Gastroesophageal sphincter (tissue), 4 donors: ENCODE measurements around the gene BLTP3A. TPM values are rescaled to one million over a fixed set of nuclear protein-coding genes. Genes with fewer than 3 reads are reported as not detected.
"Not testable (repeated sequence)": the region's sequence is repeated elsewhere in the genome, so short reads cannot be mapped to it uniquely, and the experiment has no call there.

Experiments used
- ATAC-seq: fragments of 150-250 bp; one replicate; pipeline ENCODE4 v1.9.1; 2016; ENCODE audit warnings: mild to moderate bottlenecking, moderate library complexity
- H3K27ac ChIP-seq, 4 donors: fragments of 200-600 bp; sonication (generic) in 3 of 4; 1 replicate in 3 of 4; 2 replicates in 1 of 4; pipeline ENCODE4 v1.5.1; 2016 to 2019
- H3K27me3 ChIP-seq: fragments of 200-600 bp; sonication (generic); one replicate; pipeline ENCODE4 v1.5.1; 2019
- H3K36me3 ChIP-seq, 2 donors: fragments of 200-600 bp; sonication (generic); one replicate each; pipeline ENCODE4 v1.5.1; 2019; ENCODE audit warnings: control low read depth in 1 of 2
- H3K4me1 ChIP-seq, 3 donors: fragments of 200-600 bp; sonication (generic); 1 replicate in 2 of 3; 2 replicates in 1 of 3; pipeline ENCODE4 v1.5.1; 2016 to 2019; ENCODE audit warnings: control low read depth in 2 of 3
- H3K4me3 ChIP-seq, 2 donors: fragments of 200-600 bp; sonication (generic); one replicate each; pipeline ENCODE4 v1.5.1; 2019; ENCODE audit warnings: mild to moderate bottlenecking in 1 of 2, moderate library complexity in 1 of 2
- H3K9me3 ChIP-seq, 3 donors: fragments of 200-600 bp; sonication (generic); one replicate each; pipeline ENCODE4 v1.5.1; 2017 to 2019; ENCODE audit warnings: control low read depth in 2 of 3
- CTCF ChIP-seq, 4 experiments: fragments of 200-600 bp in 2 of 4; fragments of 450-650 bp in 2 of 4; sonication (generic) in 1 of 4; IDR thresholded peaks; one replicate each; pipeline ENCODE4 v1.5.1; 2017 to 2019; ENCODE audit warnings: antibody characterized with exemption in 4 of 4, mild to moderate bottlenecking in 2 of 4, moderate library complexity in 2 of 4
- EP300 ChIP-seq: sonication (generic); formaldehyde crosslinking; IDR thresholded peaks from one replicate; pipeline ENCODE4 v1.6.1; 2017; ENCODE audit warnings: antibody characterized with exemption, mild to moderate bottlenecking
- POLR2A ChIP-seq, 2 donors: fragments of 450-650 bp; IDR thresholded peaks; one replicate each; pipeline ENCODE4 v1.6.1; 2017; ENCODE audit warnings: antibody characterized with exemption in 2 of 2, mild to moderate bottlenecking in 2 of 2, moderate library complexity in 1 of 2
- POLR2AphosphoS5 ChIP-seq: sonication (generic); formaldehyde crosslinking; IDR thresholded peaks from one replicate; pipeline ENCODE4 v1.6.1; 2017; ENCODE audit warnings: antibody characterized with exemption
- WGBS, 2 donors: methylation state at CpG; one replicate each; pipeline ENCODE4 v1.1.5; 2018; ENCODE audit warnings: low coverage in 1 of 2; 5-methylcytosine and 5-hydroxymethylcytosine counted together
- total RNA-seq, 4 donors: library from RNA; depleted of rRNA; stranded (reverse); fragments of >200 nt; gene quantifications; one replicate each; pipeline ENCODE4 v1.1.0, GENCODE V29; 2016

The BLTP3A gene
- 10 to 100 TPM in 1 of 4 donors, 1 to 10 TPM in 3; 6.4 to 11.8 (median 7.7) TPM for total RNA-seq

DNA sequence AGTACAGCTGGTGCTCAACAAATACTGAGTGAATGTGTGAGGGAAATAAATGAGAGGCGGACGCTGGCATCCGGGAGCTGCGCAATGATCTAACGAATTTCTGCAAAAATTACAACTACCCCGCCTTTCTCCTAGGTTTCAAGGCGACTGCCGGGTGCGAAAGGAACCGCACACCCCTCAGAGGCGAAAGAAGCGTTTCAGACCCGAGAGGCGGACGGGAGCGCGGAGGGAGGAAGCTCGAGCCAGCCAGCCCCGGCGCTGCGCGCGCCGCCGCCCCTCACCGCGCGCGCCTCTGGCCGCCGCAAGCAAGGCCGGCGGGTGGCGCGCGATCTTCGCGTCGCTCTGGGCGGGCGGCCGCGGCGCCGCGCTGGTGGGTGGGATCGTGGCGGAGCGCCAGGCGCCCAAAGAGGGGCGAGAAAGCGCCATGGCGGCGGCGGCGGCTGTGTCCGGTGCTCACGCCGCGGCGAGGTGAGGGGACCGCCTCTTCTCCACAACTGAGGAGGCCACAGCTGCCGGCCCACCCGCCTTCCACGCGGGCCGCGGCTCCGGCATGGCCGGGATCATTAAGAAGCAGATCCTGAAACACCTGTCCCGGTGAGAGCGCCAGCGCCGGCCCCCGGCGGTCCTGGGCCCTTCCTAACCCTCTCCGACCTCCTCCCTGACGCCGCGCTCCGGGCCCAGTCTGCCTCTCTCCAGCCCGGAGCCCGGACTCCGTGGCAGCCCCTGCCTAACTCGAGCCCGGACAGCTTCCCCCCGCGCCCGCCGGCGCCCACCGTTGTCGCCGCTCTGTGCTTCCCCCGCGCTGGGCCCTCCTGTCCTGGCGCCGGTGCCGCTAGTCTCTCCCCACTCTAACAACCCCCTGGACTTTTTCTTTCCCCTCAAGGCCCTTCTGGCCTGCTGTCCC is at the start of gene BLTP3A:
TSS of gene BLTP3A (plus strand) at position 383 of the 904 bp plus-strand sequence. CDS start at position 551, 168 bp downstream.
- Histone ChIP-seq H3K36me3 (no peaks in the 10 kb centered on the region), H3K4me3 (peak within 1 kb of the TSS; percentile 51 to 93), H3K4me1 (peaks cover 0 to 35% (median 12%) of the 10 kb centered on the region in 3 donors), H3K27me3 (no peaks in the 10 kb centered on the region), H3K27ac (peak within 1 kb of the TSS; percentile 81 to 95 (median 94)), H3K9me3 (no peaks in the 10 kb centered on the region)
- ATAC-seq = peak; percentile 91
- no peak for TF ChIP-seq CTCF (IDR thresholded peaks at IDR 0.05)
- TF ChIP-seq POLR2A (IDR thresholded peaks at IDR 0.05) = peak; percentile 41 to 57
- 0 to 2% methylated on average over 8 to 20 of the region's 99 CpGs for WGBS, 2 donors

DNA sequence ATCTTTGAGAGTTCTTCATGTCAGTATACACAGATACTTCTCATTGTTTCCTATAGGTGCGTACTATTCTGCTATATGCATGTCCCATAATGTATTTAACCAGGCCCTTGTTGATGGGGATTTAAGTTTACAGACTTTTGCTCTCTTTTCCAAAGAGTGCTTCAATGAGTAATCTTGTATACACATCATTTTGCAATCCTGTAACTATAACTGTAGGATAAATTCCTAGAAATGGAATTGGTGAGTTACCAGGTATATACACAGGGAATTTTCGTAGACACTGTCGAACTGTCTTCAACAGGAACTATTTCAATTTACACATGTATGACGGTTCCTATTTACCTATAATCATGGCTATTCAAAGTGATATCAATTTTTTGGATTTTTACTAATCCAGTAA is 49.8 kb upstream of the BLTP3A start:
- TF ChIP-seq POLR2AphosphoS5 = no peak
- TF ChIP-seq EP300 = no peak
- no peak for TF ChIP-seq CTCF (IDR thresholded peaks at IDR 0.05)
- TF ChIP-seq POLR2A (IDR thresholded peaks at IDR 0.05) = no peak
- WGBS, 2 donors = 80 to 86% methylated on average over 3 to 4 of the region's 4 CpGs
- Histone ChIP-seq H3K27me3 (no peaks in the 10 kb centered on the region), H3K4me3 (no peak overlapping the region), H3K4me1 (no peaks in the 10 kb centered on the region), H3K36me3 (no peaks in the 10 kb centered on the region), H3K27ac (no peak overlapping the region), H3K9me3 (no peaks in the 10 kb centered on the region)
- ATAC-seq = no peak

DNA sequence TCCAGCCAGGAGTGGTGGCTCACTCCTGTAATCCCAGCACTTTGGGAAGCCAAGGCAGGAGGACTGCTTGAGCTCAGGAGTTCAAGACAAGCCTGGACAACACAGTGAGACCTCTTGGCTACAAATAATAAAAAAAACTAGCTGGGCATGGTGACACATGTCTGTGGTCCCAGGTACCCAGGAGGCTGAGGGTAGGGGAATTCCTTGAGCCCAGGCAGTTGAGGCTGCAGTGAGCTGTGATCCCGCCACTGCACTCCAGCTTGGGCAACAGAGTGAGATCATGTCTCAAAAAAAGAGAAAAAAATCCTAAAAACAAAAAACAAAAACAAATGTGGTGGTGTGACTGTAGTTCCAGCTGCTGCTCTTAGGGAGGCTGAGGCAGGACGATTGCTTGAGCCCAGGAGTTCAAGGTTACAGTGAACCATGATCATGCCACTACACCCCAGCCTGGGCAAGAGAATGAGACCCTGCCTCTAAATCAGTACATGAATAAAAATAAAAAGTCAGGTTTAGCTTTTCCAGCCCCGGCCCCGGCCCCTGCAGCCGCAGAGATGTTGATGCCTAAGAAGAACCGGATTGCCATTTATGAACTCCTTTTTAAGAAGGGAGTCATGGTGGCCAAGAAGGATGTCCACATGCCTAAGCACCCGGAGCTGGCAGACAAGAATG is 48.1 kb upstream of the BLTP3A start:
- no peaks in the 10 kb centered on the region for H3K9me3 ChIP-seq
- no peak for TF ChIP-seq POLR2A (IDR thresholded peaks at IDR 0.05)
- TF ChIP-seq POLR2AphosphoS5 = no peak
- no peak for TF ChIP-seq EP300
- no peak for TF ChIP-seq CTCF (IDR thresholded peaks at IDR 0.05)
- 62 to 83% methylated on average over 5 to 6 of the region's 7 CpGs for WGBS, 2 donors
- ATAC-seq = no peak
- H3K4me3 ChIP-seq = no peak overlapping the region
- no peaks in the 10 kb centered on the region for H3K36me3 ChIP-seq
- H3K27ac ChIP-seq = no peak overlapping the region
- no peaks in the 10 kb centered on the region for H3K4me1 ChIP-seq
- H3K27me3 ChIP-seq = no peaks in the 10 kb centered on the region

DNA sequence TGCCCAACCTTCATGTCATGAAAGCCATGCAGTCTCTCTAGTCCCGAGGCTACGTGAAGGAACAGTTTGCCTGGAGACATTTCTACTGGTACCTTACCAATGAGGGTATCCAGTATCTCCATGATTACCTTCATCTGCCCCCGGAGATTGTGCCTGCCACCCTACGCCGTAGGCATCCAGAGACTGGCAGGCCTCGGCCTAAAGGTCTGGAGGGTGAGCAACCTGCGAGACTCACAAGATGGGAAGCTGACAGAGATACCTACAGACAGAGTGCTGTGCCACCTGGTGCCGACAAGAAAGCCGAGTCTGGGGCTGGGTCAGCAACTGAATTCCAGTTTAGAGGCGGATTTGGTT is 47.6 kb upstream of the BLTP3A start:
- H3K4me3 ChIP-seq, H3K36me3 ChIP-seq, H3K27me3 ChIP-seq, H3K4me1 ChIP-seq, ATAC-seq, H3K27ac ChIP-seq, H3K9me3 ChIP-seq: not testable (repeated sequence)
- WGBS, 2 donors = 88 to 90% methylated on average over 2 to 3 of the region's 10 CpGs

GRCh38 chr6:34745277-34746103 is 46.4 kb upstream of the BLTP3A start:
- Histone ChIP-seq H3K9me3 (no peaks in the 10 kb centered on the region), H3K4me3 (no peak overlapping the region), H3K36me3 (no peaks in the 10 kb centered on the region), H3K27me3 (no peaks in the 10 kb centered on the region), H3K27ac (no peak overlapping the region), H3K4me1 (no peaks in the 10 kb centered on the region)
- 83 to 86% methylated on average over 6 to 10 of the region's 10 CpGs for WGBS, 2 donors
- TF ChIP-seq CTCF (IDR thresholded peaks at IDR 0.05) = no peak
- no peak for TF ChIP-seq POLR2A (IDR thresholded peaks at IDR 0.05)
- TF ChIP-seq EP300 = no peak
- no peak for TF ChIP-seq POLR2AphosphoS5
- no peak for ATAC-seq
